Activated CD4-positive, alpha-beta T cell treated with anti-CD3 and anti-CD28 coated beads, Interleukin-2, amount 50 U/mL, for 48 hours (primary cell): ENCODE results near the gene UQCR11.
A peak's percentile ranks its signal among the peaks of the same experiment; 100 is the strongest.
"Not testable (repeated sequence)": the region's sequence is repeated elsewhere in the genome, so short reads cannot be mapped to it uniquely, and the experiment has no call there.

Source experiments
- DNase-seq, 2 experiments: peaks; one replicate each; pipeline ENCODE4 v3.0.0-alpha.2; 2020

Gene UQCR11

DNA sequence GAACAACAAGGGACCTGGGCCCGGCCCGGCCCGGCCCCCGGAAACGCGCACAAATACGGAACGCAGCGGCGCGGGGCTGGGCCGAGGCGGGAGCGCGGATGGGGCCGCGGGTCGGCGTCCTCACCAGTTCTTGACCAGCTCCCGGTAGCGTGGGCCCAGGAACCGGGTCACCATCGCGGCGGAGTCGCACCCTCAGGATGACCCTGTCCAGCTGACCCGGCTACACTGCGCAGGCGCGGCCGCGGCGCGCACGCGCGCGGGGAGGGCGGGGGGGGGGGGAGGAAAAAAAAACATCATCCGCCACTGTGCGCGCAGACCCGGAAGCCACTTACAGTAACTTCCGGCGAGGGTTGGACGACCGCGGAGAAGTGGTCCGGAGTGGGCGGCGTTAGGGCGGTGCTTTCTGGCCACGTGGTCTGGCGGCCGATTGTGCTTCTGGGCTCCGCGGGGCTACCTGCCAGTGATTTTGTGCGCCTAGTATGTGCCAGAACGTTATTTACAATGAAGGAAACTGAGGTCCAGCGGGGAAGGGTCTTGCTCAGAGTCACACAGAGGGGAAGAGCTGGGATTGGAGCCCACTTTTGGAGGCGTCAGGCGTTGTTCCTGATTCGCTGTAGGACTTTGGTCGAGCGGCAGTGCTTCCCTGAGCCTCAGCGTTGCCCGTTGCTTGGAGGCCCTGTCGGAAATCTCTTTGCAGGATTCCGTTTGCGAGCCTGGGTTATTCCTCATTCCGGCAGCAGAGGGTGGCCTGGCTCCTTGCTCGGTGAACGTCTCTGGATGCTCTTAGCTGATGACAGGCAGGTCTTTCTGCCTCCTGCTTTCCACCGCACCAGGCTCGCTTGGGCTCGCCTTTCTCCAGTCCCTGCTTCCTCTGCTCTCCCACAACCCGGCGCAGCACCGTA, at the start of gene UQCR11:
Gene UQCR11 (minus strand): TSS at position 227 of the 902 bp plus-strand sequence. CDS start 53 bp downstream, at position 174.
- peak; percentile 96 for DNase-seq

DNA sequence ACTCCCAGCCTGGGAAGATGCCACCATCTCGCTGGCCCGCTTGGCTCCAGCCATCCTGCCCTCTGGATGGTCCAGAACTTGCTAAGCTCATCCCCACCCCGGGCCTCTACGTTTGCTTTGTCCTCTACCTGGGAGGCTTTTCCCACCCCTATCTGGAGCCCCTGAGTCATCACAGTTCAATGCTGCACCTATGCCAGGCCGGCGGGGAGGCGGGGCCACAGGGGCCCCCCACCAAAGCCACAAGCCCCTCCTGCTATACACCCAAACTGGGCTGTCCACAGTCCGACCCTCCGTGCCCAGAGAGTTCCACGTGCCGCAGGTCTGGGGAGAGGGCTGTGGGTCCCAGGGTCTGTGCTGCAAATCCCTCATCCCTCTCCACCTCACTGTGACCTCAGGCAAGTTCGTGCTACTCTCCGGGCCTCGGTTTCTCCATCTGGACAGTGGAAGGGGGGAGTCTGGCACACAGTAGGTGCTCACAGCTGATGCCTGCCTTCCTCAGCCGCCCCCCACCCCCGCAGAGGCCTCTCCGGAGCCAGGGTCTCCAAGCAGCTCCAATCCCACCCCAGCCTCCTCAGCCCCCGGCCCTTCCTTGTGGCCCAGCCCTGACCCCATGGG, 49.0 kb upstream of the UQCR11 start:
- DNase-seq: no peak

DNA sequence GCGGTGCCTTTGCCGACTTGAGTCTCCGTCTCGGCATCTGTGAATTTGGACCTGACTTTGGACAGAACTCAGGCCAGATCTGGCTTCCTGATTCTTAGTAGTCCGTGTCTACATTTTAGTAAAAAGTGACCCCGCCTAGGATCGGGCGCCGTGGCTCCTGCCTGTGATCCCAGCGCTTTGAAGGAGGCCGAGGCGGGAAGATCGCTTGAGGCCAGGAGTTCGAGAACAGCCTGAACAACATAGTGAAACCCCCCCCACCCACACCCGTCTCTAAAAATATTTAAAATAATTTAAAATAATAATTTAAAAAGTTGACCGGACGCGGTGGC, 48.0 kb upstream of the UQCR11 start:
- no peak for DNase-seq

DNA sequence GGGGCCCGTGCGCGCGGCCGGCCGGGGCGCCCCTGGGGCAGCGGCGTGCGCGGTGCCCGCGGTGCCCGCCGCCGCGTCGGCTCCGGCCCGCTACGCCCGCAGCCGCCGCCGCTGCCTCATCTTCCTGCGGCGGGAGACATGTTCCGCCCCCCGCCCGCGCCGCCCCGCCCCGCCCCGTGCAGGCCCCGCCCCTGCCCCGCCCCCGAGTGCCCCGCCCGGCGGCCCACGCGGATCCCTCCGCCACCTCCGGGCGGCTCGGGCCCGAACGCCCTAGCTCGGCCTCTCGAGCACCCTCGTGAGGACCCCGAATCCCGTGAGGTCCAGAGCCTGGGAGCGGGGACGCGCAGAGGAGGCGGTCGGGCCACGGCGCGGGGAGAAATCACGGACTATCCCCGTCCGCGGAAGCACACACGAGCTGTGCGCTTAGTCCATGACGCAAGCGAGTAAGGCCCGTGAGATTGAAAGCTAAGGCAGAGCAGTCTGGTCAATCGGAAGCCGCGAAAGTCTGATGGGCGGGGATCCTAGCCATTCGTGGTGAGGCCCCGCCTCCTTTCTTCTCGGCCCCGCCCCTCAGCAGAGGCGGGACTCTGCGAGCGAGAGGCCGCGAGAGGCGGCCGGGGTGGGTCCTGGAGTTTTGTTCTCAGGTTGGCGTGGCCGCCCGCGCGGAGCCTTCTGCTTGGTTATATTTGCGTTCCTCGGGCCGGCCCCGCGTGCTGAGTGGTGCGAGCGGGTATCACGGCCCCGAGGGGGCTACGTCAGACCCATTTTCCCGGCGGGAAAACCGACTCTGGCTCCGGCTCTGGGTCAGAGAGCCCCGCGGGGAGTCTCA, 47.4 kb upstream of the UQCR11 start, which contains the start of gene TCF3:
Gene TCF3 (minus strand): TSS at position 145 of the 829 bp plus-strand sequence. CDS start 2,367 bp downstream, outside the sequence.
- DNase-seq: peak; percentile 98

DNA sequence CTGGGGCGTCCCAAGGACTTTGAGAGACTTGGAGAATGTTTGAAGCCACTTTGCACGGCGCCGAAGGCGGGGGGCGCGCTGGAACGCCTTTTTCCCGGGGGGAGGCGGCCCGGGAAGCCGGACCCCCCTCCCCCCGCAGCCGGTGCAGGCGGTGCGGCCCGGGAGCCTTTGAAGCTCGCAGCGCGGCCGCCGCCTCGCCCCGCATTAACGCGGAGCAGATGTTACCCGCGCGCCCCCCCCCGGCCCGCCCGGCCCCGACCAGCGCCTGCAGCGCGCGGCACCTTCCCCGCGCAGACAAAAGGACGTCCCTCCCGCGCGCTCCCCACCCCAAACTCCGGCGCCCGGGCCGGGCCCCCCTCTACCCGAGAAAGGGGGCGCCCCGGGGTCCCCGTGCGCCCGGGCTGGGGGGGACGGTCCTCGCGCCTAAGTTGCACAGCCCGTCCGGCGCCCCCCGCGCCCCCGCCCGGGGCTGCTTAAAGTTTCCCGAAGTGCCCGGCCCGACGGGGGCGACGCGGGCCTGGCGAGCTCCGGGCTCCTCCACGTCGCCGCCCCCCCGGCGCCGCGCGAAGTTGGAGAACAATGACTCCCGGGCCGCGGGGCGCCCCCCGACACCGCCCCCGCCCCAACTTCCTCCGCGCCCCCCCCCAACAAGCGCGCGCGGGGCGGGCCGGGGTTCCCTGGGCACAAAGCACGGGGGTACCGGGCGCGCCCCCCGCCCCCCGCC, 46.5 kb upstream of the UQCR11 start:
- DNase-seq: peak; percentile 32 to 42

DNA sequence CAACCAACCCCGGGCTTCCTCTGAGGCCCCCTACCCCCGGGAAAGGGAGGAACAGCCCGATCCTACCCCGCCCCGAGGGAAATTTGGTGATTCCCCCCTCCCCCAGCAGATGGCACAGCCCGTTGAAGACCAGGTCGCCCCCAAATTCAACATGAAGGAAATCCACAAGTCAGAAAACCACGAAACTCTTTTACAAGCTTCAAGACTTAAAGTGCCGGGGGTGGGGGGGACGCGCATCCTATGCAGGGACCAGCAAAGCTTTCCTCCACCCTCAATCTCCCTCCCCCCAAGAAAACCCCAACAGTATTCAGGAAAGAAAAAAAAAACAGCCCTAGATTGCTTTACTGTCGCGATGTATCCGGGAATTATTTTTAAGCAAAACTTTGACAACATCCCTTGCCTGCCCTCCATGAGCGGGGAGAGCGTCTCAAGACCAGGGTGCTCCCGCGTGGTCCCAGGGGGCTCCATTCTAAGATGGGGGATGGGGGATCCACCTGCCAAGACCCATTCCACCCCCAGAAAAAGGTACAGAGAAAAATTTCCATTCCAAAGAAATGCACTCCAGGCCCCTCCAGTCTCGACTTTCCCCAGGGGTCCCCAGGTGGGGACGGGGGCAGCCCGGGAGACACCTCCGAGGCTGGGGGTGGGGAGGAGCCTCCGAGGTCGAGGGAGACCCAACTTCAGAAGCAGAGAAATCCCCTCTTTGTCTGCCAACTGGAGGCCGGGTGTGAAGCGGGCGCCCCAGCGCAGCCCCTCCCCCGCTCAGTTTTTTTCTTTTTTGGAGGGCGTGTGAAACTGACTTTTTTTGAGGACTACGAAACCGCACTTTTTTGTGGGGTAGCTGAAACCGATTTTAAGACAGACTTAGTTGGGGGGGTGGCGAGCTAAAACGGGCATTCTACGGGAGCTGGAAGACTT, 45.6 kb upstream of the UQCR11 start:
- DNase-seq: peak; percentile 56 to 66

DNA sequence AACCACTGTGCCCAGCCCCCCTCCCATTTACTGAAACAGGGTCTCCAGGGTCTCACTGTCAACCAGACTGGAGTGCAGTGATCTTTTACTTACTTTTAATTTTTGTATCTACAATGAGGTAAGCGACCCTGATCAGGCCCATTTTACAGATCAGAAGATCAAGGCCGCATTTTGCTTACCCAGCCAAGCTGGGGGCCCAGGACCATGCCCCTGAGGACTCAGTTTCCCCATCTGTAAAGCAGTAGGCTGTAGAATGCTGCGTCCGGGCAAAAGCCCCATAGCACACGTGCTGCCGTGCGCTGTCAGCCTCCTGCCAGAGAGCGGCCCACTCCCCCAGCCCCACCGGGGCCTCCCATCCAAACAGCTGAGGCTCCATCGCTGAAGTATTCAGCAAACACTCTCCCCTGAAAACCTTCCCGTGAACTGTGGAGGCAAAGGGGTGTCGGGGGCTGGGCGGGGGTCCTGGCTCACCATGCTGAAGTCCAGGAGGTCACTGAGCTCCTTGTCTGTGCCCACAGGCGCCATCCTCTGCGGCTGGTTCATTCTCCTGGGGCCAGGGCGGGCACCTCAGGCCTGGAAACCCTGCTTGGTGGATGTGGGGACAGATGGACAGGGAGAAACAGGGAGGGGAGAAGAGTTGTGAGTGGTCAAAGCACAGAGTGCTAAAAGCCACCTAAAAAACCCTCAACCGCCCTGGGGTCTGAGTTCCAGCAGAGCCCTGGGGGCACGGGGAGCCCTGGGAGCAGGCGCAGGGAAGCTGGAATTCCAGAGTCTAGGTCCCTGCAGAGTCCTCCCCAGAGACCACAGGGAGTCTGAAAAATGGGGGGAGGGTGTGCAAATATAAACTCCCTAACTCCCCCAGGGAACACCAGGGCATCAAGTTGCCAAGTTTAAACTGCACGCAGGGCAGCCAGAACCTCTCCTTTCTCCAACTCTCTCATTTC, 44.7 kb upstream of the UQCR11 start:
- no peak for DNase-seq

DNA sequence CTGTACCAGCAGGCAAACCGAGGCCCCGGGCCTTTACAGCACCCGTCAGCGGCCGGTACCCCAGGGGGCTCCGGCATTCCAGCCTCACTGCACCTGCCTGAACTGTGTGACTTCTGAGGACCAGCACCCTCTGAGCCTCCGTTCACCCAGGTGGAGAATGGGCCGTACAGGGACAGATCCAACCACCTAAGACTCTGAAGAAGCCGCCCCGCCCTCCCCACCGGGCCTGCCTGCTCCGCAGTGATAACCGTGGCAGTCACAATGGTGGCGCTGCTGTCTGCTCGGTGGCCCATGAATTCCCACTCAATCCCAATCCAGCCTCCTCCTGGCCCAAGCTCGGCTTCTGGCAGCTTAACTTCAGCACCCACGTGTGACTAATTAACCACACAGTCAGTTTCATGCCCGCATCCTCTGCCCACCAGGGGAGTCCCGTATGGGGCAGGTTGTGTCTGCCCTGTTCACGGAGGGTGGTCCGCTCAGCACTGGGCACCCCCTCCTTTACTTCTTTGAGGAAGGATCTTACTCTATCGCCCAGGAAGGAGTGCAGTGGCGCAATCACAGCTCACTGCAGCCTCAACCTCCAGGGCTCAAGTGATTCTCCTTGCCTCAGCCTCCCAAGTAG, 43.8 kb upstream of the UQCR11 start:
- peak in 1 of 2 experiments; percentile 35 for DNase-seq

DNA sequence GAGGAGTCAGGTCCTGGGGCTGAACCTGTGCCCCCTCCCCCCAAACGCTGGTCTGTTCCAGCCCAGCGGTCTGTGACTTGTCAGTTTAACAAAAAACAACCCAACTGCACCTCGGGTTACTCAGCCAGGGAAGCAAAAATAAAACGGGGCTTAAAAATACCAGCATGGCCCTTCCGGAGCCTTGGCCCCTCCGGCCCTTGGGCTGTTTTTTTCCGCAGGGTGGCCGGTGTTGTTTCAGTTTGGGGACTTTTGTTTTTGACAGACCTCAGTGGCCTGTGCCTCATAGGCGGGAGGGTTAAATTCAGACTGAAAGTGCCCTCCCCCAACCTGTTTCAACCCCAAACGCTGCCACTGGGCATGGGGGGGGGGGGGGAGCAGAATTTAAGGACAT, 43.2 kb upstream of the UQCR11 start:
- DNase-seq: no peak

DNA sequence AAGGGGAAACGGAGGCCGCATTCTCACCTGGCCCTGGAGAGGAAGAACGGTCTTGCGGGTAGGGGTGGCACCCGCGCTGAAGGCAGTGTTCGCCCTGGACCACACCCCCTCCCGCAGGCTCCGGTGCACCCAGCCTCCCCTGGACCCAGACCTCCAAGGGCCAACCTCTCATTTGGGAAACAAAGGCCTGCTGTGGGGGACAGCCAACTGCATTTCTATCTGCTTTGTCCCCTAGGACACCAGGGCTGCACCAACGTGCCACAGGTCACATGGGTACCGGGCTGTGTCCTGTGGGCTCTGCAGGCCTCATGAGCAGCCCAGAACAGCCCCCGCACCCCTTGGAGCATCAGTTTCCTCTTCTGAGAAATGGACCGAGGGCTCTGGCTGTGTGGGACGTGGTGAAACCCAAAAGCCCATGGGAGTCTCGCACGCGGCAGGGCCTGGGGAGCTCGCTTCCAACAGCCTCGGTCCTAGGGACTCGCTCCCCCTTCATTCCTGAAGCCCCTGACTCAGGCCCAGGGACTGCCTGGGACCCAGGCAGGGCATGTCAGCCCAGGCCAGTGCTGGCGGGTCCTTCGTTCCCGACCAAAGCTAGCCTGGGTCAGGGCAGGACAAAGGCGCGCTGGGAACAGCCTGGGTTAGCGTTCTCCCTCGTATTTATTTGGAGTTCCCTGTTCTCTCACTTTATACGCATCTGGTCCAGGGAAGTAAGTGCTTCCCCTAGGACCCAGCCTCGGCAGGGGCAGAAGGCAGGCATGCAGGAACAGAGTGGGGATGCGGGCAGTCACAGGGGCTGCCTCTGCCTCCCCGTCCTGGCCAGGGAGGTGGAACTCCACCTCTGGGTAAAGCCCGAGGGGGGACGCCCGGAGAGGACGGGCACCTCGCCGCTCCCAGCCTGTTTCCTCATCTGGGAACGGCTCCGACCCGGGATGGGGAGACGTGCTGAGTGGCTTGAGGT, 42.5 kb upstream of the UQCR11 start:
- no peak for DNase-seq

DNA sequence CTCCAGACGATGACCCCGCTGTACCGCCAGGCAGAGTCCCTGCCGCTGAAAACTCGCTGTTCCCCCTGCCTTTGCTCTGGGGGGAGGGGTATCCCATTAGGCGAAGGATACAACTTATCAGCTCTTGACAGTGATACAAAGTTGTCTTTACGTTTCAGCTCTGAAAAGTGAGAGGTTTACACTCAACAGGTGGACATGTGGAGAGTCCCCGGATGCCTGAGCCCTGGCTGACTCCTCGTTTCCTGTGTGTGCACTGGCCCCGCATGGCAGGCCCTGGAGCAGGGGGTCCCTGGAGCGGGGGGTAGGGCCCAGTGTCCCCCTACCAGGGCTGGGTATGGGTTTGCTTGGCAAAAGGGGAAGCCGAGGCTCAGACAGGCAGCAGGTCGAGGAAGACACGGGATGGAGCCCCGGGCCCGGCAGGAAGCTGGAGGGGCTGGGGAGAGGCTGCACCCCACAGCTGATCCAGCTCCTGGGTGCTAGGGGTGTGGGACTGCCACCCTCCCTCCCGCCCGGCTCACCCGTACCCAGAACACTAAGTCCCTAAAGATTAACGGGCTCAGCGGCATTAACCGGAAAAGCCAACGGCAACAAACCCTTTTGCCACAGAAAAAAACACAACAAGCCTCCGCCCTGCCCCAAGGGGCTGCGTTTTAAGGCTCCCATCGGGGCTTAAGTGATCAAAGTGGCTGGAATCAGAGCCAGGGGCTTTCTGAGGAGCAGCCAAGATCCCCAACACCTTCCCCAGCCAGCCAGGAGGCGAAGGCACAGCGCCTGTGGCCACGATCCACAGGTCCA, 41.6 kb upstream of the UQCR11 start:
- DNase-seq: no peak

DNA sequence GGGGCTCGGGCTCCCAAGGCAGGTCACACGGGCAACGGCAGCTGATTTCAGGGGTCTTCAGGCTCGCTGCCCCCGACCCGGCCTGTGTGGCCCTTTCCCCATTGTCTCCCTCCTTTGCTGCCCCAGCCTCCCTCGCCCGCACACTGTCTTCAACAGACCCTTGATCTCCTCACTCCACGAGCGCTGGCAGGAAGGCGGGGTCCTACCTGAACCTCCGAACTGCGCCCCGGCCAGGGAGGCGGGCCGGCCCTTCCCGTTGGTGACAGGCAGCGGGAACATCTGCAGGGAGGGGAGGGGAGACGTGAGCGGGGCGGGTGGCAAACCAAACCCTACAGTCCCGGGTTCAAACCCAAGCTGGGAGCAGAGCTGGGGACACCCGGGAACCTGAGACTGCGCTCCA, 40.9 kb upstream of the UQCR11 start:
- no peak for DNase-seq

DNA sequence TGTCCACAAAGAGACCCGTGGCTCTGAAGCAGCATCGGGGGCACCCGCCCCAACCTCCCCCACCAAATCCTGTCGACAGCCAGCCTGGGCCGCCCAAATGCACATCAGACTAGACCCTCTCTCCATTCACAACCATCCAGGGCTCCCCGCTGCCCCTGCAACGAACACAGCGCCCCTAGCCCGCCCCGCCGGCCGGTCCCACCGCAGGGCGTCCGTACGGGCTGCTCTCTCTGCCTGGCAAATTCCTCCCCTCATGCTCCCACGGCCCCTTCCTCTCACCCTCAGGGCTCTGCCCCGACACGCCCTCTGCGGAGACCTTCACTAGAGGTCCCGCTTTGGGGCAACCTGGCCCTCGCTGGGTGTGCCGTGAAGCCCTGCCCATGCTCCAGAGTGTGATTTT, 40.0 kb upstream of the UQCR11 start:
- no peak for DNase-seq

DNA sequence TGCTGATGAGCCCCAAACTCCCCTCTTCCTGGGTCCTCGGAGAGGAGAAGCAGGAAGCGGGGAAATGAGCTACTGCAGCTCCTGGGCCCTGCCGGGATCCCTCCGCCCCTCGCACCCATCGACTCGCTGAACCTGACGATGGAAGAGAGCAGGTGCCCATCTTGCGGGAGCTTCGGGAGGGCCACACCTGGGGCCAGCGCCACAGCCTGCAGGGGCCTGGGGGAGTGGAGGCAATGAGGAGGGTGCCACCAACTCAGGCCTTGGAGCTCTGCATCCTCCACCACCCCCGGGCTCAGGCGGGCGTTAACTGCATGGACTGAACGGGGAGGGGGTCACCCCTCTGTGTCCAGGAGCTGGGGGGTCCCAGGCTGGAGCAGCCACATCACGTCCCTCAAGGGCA, 38.8 kb upstream of the UQCR11 start:
- no peak for DNase-seq

DNA sequence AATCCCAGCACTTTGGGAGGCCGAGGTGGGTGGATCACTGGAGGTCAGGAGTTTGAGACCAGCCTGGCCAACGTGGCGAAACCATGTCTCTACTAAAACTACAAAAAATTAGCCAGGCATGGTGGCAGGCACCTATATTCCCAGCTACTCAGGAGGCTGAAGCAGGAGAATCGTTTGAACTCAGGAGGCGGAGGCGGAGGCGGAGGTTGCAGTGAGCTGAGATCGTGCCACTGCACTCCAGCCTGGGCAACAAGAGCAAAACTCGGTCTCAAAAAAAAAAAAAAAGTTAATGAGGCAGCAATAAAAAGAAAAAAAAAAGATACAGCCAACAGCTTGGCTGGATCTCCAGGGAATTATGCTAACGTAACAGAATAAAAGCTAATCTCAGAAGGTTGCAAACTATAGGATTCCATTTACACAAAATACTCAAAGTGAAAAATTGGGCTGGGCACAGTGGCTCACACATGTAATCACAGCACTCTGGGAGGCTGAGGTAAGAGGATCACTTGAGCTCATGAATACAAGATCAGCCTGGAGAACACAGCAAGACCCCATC, 35.7 kb upstream of the UQCR11 start:
- not testable (repeated sequence) for DNase-seq

DNA sequence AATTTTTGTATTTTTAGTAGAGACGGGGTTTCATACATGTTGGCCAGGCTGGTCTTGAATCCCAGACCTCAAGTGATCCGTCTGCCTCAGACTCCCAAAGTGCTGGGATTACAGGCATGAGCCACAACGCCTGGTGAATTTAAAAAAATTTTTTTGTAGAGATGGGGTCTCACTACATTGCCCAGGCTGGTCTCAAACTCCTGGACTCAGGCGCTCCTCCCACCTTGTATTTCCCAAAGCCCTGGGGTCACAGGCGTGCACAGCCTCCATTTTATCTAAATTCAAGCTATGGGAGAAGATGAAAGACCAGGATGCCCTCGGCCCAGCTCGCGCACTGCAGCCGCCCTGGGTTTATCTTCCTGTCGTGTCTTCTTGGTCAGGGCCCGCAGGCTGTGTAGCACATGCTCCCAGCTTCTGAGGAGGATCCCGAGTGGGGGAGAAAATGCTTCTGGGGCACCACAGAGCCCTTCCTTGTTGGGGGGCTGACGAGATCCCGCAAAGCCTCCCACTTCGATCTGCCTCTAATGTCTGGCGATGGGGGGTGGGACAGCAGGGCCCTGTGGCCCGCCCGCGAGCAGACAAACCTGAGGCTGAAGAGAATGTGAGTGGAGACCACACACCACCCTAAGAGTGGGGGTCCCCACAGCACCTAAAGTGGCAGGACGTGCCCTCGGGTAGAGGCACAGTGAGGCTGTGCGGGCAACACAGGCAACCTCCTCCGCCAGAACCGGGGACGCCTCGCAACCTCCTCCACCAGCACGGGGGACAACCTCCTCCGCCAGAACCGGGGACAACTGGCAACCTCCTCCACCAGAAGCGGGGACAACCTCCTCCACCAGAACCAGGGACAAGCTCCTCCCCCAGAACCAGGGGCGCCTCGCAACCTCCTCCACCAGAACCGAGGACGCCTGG, 31.3 kb upstream of the UQCR11 start:
- DNase-seq: no peak

DNA sequence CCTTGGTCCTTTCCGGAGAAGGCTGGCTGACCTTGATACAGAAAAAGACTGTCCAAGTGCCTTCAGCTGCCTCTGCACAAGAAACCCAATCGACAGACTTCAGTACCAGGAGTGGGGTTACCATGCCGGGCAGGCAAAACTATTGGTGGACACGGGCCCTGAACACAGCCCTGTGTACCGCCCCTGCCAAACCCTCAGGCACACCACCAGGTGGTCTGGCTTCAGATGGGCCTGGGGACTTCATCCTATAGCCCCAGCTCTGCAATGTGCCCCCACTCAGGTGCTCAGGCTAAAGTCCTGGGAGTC, 29.6 kb upstream of the UQCR11 start:
- no peak for DNase-seq
